ENCODE data around the gene CGREF1. TPM values are rescaled to one million over a fixed set of nuclear protein-coding genes. Genes with fewer than 3 reads are reported as not detected.
A peak's percentile ranks its signal among the peaks of the same experiment; 100 is the strongest.

The CGREF1 gene
- total and polyA plus RNA-seq, 4 donors = 0.55 to 0.89 (median 0.69) TPM

GRCh38 chr2:27135478-27135955 lies 16.6 kb upstream of the CGREF1 start:
- no peak overlapping the region for H3K9ac ChIP-seq (ENCODE audit: insufficient read depth in 1 of 2, low read length in 2 of 2)
- H3K9me3 ChIP-seq (ENCODE audit: control insufficient read depth in 4 of 4, insufficient read depth in 3 of 4, low read length in 3 of 4) = no peaks in the 10 kb centered on the region
- TF ChIP-seq CTCF (IDR thresholded peaks at IDR 0.05; ENCODE audit: control extremely low read depth, extremely low read depth) = no peak
- H3K36me3 ChIP-seq (ENCODE audit: control insufficient read depth in 4 of 4, insufficient read depth in 4 of 4, low read length in 4 of 4) = peaks cover 0 to 21% (median 20%) of the 10 kb centered on the region in 4 donors
- ATAC-seq (ENCODE audit: insufficient read depth, low FRiP score) (no peak), DNase-seq (no peak)
- H3K4me1 ChIP-seq (ENCODE audit: control insufficient read depth in 5 of 5, insufficient read depth in 5 of 5, low read length in 5 of 5) = peaks cover 0 to 12% (median 8%) of the 10 kb centered on the region in 5 donors
- WGBS, 2 donors = 75 to 82% methylated on average over 12 of the region's 12 CpGs
- no peak overlapping the region for H3K4me3 ChIP-seq
- H3K27ac ChIP-seq (ENCODE audit: low read depth in 1 of 2, low read length in 1 of 2) = no peak overlapping the region
- H3K27me3 ChIP-seq (ENCODE audit: control insufficient read depth in 3 of 3, insufficient read depth in 3 of 3, low read length in 2 of 3) = no peaks in the 10 kb centered on the region

GRCh38 chr2:27134781-27135477 lies 16.0 kb upstream of the CGREF1 start:
- Histone ChIP-seq H3K4me1 (ENCODE audit: control insufficient read depth in 5 of 5, insufficient read depth in 5 of 5, low read length in 5 of 5) (peaks cover 0 to 12% (median 8%) of the 10 kb centered on the region in 5 donors), H3K9ac (ENCODE audit: insufficient read depth in 1 of 2, low read length in 2 of 2) (no peak overlapping the region), H3K4me3 (no peak overlapping the region), H3K27ac (ENCODE audit: low read depth in 1 of 2, low read length in 1 of 2) (peak overlapping the region in 1 of 2 donors; percentile 37), H3K27me3 (ENCODE audit: control insufficient read depth in 3 of 3, insufficient read depth in 3 of 3, low read length in 2 of 3) (no peaks in the 10 kb centered on the region), H3K9me3 (ENCODE audit: control insufficient read depth in 4 of 4, insufficient read depth in 3 of 4, low read length in 3 of 4) (no peaks in the 10 kb centered on the region), H3K36me3 (ENCODE audit: control insufficient read depth in 4 of 4, insufficient read depth in 4 of 4, low read length in 4 of 4) (peaks cover 0 to 24% (median 21%) of the 10 kb centered on the region in 4 donors)
- ATAC-seq (ENCODE audit: insufficient read depth, low FRiP score) (no peak), DNase-seq (no peak)
- WGBS, 2 donors = 54 to 55% methylated on average over 33 of the region's 33 CpGs
- no peak for TF ChIP-seq CTCF (IDR thresholded peaks at IDR 0.05; ENCODE audit: control extremely low read depth, extremely low read depth)

GRCh38 chr2:27133905-27134780 lies 15.2 kb upstream of the CGREF1 start, which contains the start of gene PREB:
PREB (minus strand) TSS chr2:27134636; CDS start chr2:27134421, 215 bp downstream.
- ATAC-seq (ENCODE audit: insufficient read depth, low FRiP score) = peak; percentile 95

More at GRCh38 chr2:27133905-27134780, 15.2 kb upstream of the CGREF1 start, which contains the start of gene PREB:
- H3K4me3 ChIP-seq = peak within 1 kb of the TSS; percentile 72
- 0 to 1% methylated on average over 82 to 86 of the region's 86 CpGs for WGBS, 2 donors
- H3K9ac ChIP-seq (ENCODE audit: insufficient read depth in 1 of 2, low read length in 2 of 2) = peak within 1 kb of the TSS; percentile 37 to 70
- H3K4me1 ChIP-seq (ENCODE audit: control insufficient read depth in 5 of 5, insufficient read depth in 5 of 5, low read length in 5 of 5) = peaks cover 0 to 12% (median 8%) of the 10 kb centered on the region in 5 donors
- H3K36me3 ChIP-seq (ENCODE audit: control insufficient read depth in 4 of 4, insufficient read depth in 4 of 4, low read length in 4 of 4) = peaks cover 0 to 29% (median 21%) of the 10 kb centered on the region in 4 donors
- H3K9me3 ChIP-seq (ENCODE audit: control insufficient read depth in 4 of 4, insufficient read depth in 3 of 4, low read length in 3 of 4) = no peaks in the 10 kb centered on the region
- H3K27ac ChIP-seq (ENCODE audit: low read depth in 1 of 2, low read length in 1 of 2) = peak within 1 kb of the TSS; percentile 88 to 91
- TF ChIP-seq CTCF (IDR thresholded peaks at IDR 0.05; ENCODE audit: control extremely low read depth, extremely low read depth) = no peak
- H3K27me3 ChIP-seq (ENCODE audit: control insufficient read depth in 3 of 3, insufficient read depth in 3 of 3, low read length in 2 of 3) = no peaks in the 10 kb centered on the region
- DNase-seq = peak; percentile 98

Data from lung (tissue), 12 donors.